GM12864 (cell line): ENCODE results near the gene NOL9.

Experiments
- DNase-seq: peaks from one replicate; pipeline ENCODE4 v3.0.0-alpha.2; 2011; ENCODE audit warnings: low read depth
- H3K4me3 ChIP-seq: 2 replicates; pipeline ENCODE4 v1.5.1; 2011; ENCODE audit warnings: mild to moderate bottlenecking, low read depth, low read length, control low read depth
- TF ChIP-seq, protein P1 (sequence below): IDR thresholded peaks from 2 replicates; pipeline ENCODE4 v1.5.1; 2011; ENCODE audit warnings: low read depth, mild to moderate bottlenecking, moderate library complexity, low read length, control low read depth, inconsistent platforms; ENCODE audit errors: missing control alignments

Gene NOL9

GRCh38 chr1:6519935-6520671, 34.2 kb downstream of the NOL9 start:
- no peak overlapping the region for H3K4me3 ChIP-seq
- DNase-seq: no peak

DNA sequence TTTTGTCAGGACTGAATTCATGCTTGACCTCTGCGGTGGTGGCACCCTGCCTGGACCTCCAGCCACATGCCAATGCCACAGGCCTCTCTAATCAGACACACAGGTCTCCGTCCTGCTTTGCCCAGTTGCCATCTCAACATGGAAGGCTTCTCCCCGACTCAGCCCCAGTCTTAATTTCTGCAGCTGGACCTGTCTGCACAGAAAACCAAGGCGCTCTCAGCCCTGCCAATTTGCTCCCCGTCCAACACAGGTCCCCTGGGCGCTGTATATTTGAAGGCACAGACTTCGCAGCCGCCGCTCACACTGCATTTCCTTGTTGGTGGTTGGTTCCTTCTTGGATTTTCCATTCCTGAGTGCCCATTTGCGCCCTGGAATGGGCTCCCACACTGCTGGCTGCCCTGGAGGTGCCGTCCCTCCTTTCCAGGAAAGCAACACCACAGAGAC, 34.8 kb downstream of the NOL9 start:
- H3K4me3 ChIP-seq: no peak overlapping the region
- TF ChIP-seq, protein P1, sequence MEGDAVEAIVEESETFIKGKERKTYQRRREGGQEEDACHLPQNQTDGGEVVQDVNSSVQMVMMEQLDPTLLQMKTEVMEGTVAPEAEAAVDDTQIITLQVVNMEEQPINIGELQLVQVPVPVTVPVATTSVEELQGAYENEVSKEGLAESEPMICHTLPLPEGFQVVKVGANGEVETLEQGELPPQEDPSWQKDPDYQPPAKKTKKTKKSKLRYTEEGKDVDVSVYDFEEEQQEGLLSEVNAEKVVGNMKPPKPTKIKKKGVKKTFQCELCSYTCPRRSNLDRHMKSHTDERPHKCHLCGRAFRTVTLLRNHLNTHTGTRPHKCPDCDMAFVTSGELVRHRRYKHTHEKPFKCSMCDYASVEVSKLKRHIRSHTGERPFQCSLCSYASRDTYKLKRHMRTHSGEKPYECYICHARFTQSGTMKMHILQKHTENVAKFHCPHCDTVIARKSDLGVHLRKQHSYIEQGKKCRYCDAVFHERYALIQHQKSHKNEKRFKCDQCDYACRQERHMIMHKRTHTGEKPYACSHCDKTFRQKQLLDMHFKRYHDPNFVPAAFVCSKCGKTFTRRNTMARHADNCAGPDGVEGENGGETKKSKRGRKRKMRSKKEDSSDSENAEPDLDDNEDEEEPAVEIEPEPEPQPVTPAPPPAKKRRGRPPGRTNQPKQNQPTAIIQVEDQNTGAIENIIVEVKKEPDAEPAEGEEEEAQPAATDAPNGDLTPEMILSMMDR: no peak
- no peak for DNase-seq

More at GRCh38 chr1:6519935-6520671, 34.2 kb downstream of the NOL9 start:
- TF ChIP-seq, protein P1: no peak

DNA sequence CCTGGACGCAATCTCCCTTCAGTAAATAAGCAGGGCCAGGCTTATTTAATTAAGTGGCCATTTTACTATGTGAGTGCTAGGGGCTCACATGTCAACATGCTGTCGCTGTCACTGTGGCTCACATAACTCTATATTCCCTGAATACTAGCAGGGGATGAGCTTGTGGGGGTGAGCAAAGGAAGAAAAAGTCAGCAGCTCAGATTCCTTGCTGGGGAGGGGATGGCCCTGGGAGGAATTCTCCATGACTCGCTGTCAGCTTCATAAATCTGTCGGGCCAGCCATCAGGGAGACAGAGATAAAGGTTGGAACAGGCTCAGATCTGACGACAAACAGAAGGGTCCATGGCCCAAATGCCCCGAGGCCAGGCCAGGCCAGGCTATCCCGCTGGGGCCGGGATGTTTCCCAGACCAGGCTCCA, 36.9 kb downstream of the NOL9 start:
- no peak for DNase-seq
- TF ChIP-seq, protein P1: no peak
- no peak overlapping the region for H3K4me3 ChIP-seq

DNA sequence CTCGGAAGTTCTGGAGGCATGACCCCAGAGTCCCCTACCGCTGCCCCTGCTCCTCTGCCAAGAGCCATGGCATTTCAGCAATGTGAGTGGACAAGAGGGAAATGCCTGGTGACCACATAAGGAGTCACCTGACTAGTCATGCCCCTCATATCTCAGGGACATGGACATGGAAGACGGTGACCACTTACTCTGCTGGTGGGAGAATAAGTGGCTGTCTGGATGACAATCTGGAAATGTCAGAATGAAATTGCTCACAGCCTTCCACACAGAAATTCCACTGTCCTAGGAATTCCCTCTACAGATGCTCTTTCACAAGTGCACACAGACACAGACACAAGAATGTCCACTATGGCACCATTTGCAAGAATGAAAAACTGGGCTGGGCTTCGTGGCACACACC, 38.5 kb downstream of the NOL9 start:
- no peak overlapping the region for H3K4me3 ChIP-seq
- TF ChIP-seq, protein P1: no peak
- no peak for DNase-seq

GRCh38 chr1:6513320-6513801, 41.0 kb downstream of the NOL9 start:
- no peak for DNase-seq
- no peak overlapping the region for H3K4me3 ChIP-seq
- TF ChIP-seq, protein P1: no peak

GRCh38 chr1:6512908-6513280, 41.4 kb downstream of the NOL9 start:
- H3K4me3 ChIP-seq: no peak overlapping the region
- TF ChIP-seq, protein P1: no peak
- no peak for DNase-seq
